Parathyroid adenoma (tissue), 2 donors: ENCODE measurements around the gene PSPN.
"Not testable (repeated sequence)": the region's sequence is repeated elsewhere in the genome, so short reads cannot be mapped to it uniquely, and the experiment has no call there.

Experiments
- H2AFZ ChIP-seq: fragments of 300-600 bp; sonication (generic); one replicate; pipeline ENCODE4 v1.7.0; 2017; ENCODE audit warnings: antibody characterized with exemption, mild to moderate bottlenecking
- H3K27ac ChIP-seq: fragments of 300-600 bp; sonication (generic); one replicate; pipeline ENCODE4 v1.7.0; 2017
- H3K27me3 ChIP-seq: fragments of 300-600 bp; sonication (generic); one replicate; pipeline ENCODE4 v1.7.0; 2017; ENCODE audit warnings: low read length; ENCODE audit not compliant: control insufficient read depth, insufficient read depth
- H3K36me3 ChIP-seq: fragments of 300-600 bp; sonication (generic); one replicate; pipeline ENCODE4 v1.7.0; 2017; ENCODE audit warnings: low read length; ENCODE audit not compliant: control insufficient read depth, insufficient read depth
- H3K4me1 ChIP-seq: fragments of 300-600 bp; sonication (generic); one replicate; pipeline ENCODE4 v1.7.0; 2017; ENCODE audit warnings: control low read depth
- H3K4me2 ChIP-seq: fragments of 300-600 bp; sonication (generic); one replicate; pipeline ENCODE4 v1.7.0; 2017; ENCODE audit warnings: low read length
- H3K4me3 ChIP-seq: fragments of 300-600 bp; sonication (generic); one replicate; pipeline ENCODE4 v1.7.0; 2017; ENCODE audit warnings: low read depth, low read length
- H3K79me2 ChIP-seq: fragments of 300-600 bp; sonication (generic); one replicate; pipeline ENCODE4 v1.7.0; 2017; ENCODE audit warnings: control low read depth
- H3K9ac ChIP-seq: fragments of 300-600 bp; sonication (generic); one replicate; pipeline ENCODE4 v1.7.0; 2017; ENCODE audit warnings: mild to moderate bottlenecking
- H3K9me3 ChIP-seq: fragments of 300-600 bp; sonication (generic); one replicate; pipeline ENCODE4 v1.7.0; 2017; ENCODE audit warnings: low read length; ENCODE audit not compliant: control insufficient read depth
- CTCF ChIP-seq: fragments of 300-600 bp; sonication (generic); IDR thresholded peaks from one replicate; pipeline ENCODE4 v1.7.0; 2017; ENCODE audit warnings: antibody characterized with exemption, mild to moderate bottlenecking
- donor health status: primary hyperparathyroidism.

Gene PSPN

GRCh38 chr19:6357174-6357573 lies 18.6 kb downstream of the PSPN start:
- no peak overlapping the region for H3K9ac ChIP-seq
- H3K79me2 ChIP-seq, result no peaks in the 10 kb centered on the region
- no peaks in the 10 kb centered on the region for H3K36me3 ChIP-seq
- no peak overlapping the region for H3K4me3 ChIP-seq
- H3K9me3 ChIP-seq, result no peaks in the 10 kb centered on the region
- no peak for TF ChIP-seq CTCF
- no peak overlapping the region for H3K27ac ChIP-seq
- H3K4me1 ChIP-seq, result peaks cover 5% of the 10 kb centered on the region
- no peaks in the 10 kb centered on the region for H3K27me3 ChIP-seq
- H3K4me2 ChIP-seq, result no peak overlapping the region
- H2AFZ ChIP-seq, result no peak overlapping the region

- H3K27ac ChIP-seq, H3K4me2 ChIP-seq, H3K4me3 ChIP-seq, H3K4me1 ChIP-seq, H2AFZ ChIP-seq, H3K36me3 ChIP-seq, H3K9ac ChIP-seq, H3K27me3 ChIP-seq, H3K79me2 ChIP-seq, H3K9me3 ChIP-seq: not testable (repeated sequence)
Observed at GRCh38 chr19:6355321-6356040, 20.3 kb downstream of the PSPN start.

DNA sequence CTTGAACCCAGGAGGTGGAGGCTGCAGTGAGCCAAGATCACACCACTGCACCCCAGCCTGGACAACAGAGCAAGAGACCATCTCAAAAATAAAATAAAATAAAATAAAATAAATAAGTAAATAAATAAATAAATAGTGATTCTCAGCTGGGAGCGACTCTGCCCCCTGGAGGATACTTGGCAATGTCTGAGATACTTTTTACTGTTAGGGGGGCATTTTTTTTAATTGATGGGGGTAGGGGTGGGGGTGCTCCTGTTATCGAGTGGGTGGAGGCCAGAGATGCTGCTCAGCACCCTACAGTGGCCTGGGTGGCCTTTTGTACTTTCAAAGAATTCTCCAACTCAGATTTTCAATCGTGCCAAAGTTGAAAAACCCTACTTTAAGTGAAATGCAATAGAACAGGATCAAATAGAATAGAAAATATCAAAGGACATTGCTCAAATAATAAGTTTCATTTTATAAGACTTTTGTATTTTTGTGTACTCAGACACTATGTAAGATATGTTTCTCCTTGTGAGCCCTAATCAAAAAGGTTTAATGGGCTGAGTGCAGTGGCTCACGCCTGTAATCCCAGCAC lies 21.5 kb downstream of the PSPN start:
- peaks cover 5% of the 10 kb centered on the region for H3K4me1 ChIP-seq
- no peak overlapping the region for H3K27ac ChIP-seq
- H3K79me2 ChIP-seq, result no peaks in the 10 kb centered on the region
- no peaks in the 10 kb centered on the region for H3K9me3 ChIP-seq
- H2AFZ ChIP-seq, result no peak overlapping the region
- no peak overlapping the region for H3K4me2 ChIP-seq
- no peaks in the 10 kb centered on the region for H3K36me3 ChIP-seq
- H3K9ac ChIP-seq, result no peak overlapping the region
- H3K27me3 ChIP-seq, result no peaks in the 10 kb centered on the region
- no peak overlapping the region for H3K4me3 ChIP-seq
- TF ChIP-seq CTCF, result no peak

DNA sequence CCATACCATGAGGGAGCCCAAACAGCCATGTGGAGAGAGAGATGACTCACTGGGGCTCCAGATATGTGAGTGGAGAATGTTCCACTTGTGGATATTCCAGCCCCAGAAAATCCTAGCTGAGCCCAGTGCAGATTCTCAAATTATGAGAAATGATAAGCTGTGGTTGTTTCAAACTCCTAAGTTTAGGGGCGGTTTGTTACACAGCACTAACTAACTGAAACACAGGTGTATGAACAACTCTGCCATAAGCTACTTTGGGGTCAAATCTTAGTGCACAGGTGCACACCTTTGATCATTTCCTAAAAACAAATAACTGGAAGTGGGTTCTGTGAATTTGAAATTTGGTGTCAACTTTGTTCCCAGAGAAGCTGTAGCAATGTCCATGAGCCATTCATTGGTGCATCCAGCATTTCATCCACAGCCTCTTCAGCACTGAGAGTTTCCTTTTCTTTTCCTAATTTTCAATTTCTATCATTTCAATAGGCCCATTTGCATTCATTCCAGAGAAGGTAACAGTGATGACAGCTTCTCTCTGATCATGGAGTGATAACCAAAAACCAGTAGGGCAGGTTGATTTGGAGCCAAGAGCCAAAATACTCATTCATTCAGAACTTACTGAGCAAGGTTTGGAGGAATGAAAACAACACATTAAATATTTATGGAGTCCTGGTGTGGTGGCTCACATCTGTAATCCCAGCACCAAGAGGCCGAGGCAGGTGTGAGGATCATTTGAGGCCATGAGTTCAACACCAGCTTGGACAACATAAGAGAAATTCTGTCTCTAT lies 23.2 kb downstream of the PSPN start:
- H3K4me3 ChIP-seq, result peak overlapping the region; percentile 7
- H3K9me3 ChIP-seq, result no peaks in the 10 kb centered on the region
- peaks cover 2% of the 10 kb centered on the region for H3K4me1 ChIP-seq
- H2AFZ ChIP-seq, result no peak overlapping the region
- no peak for TF ChIP-seq CTCF
- no peaks in the 10 kb centered on the region for H3K79me2 ChIP-seq
- H3K27ac ChIP-seq, result no peak overlapping the region
- H3K27me3 ChIP-seq, result no peaks in the 10 kb centered on the region
- no peak overlapping the region for H3K9ac ChIP-seq
- H3K36me3 ChIP-seq, result no peaks in the 10 kb centered on the region
- peak overlapping the region; percentile 45 for H3K4me2 ChIP-seq

GRCh38 chr19:6350688-6351087 lies 25.0 kb downstream of the PSPN start:
- H3K9ac ChIP-seq, result no peak overlapping the region
- H3K4me1 ChIP-seq, result peaks cover 2% of the 10 kb centered on the region
- H3K27me3 ChIP-seq, result no peaks in the 10 kb centered on the region
- no peak for TF ChIP-seq CTCF
- H3K4me2 ChIP-seq, result no peak overlapping the region
- H3K4me3 ChIP-seq, result no peak overlapping the region
- H3K36me3 ChIP-seq, result no peaks in the 10 kb centered on the region
- H2AFZ ChIP-seq, result no peak overlapping the region
- no peaks in the 10 kb centered on the region for H3K9me3 ChIP-seq
- H3K27ac ChIP-seq, result no peak overlapping the region
- H3K79me2 ChIP-seq, result no peaks in the 10 kb centered on the region

DNA sequence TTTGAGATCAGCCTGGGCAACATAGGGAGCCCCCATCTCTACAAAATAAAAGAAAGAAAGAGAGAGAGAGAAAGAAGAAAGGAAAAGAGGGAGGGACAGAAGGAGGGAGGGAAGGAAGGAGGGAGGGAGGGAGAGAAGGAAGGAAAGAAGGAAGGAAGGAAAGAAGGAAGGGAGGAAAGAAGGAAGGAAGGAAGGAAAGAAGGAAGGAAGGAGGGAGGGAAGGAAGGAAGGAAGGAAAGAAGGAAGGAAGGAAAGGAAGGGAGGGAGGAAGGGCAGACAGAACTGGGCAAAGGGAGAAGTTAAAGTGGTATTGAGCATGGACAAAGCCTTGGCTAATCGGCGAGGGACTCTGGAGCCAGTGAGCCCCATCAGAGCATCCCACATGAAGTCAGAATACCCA lies 26.5 kb downstream of the PSPN start:
- H3K79me2 ChIP-seq, H3K4me3 ChIP-seq, H3K27ac ChIP-seq, H3K4me1 ChIP-seq, H3K27me3 ChIP-seq, H3K4me2 ChIP-seq, H3K9ac ChIP-seq, H3K36me3 ChIP-seq, H3K9me3 ChIP-seq, H2AFZ ChIP-seq: not testable (repeated sequence)
